ENCODE results near the gene CHD1L.

DNA sequence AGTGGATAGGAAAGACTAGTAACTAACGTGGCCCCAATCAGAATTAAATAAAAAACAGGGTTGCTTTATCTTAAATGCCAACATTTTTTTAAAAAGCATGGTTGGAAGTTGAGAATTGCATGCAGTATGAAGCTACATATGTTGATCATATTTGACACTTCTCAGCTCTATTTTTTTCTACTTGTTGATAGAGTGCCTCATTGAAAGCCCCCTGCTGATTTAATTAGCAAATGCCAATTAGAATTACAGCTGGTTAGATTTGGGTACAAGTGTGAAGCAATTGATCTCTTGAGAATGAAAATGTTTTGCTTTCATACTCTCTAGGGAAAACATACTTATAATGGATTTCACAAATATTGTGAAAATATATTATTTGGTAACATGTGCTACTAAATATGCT is 40.5 kb downstream of the CHD1L start:
- TF ChIP-seq, protein P1, sequence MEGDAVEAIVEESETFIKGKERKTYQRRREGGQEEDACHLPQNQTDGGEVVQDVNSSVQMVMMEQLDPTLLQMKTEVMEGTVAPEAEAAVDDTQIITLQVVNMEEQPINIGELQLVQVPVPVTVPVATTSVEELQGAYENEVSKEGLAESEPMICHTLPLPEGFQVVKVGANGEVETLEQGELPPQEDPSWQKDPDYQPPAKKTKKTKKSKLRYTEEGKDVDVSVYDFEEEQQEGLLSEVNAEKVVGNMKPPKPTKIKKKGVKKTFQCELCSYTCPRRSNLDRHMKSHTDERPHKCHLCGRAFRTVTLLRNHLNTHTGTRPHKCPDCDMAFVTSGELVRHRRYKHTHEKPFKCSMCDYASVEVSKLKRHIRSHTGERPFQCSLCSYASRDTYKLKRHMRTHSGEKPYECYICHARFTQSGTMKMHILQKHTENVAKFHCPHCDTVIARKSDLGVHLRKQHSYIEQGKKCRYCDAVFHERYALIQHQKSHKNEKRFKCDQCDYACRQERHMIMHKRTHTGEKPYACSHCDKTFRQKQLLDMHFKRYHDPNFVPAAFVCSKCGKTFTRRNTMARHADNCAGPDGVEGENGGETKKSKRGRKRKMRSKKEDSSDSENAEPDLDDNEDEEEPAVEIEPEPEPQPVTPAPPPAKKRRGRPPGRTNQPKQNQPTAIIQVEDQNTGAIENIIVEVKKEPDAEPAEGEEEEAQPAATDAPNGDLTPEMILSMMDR (IDR thresholded peaks at IDR 0.05): no peak
- TF ChIP-seq POLR2A (IDR thresholded peaks at IDR 0.05): no peak
